DND-41 (cell line): ENCODE measurements around the gene TCEAL8.

Source experiments
- CTCF ChIP-seq: IDR thresholded peaks from 2 replicates; pipeline ENCODE4 v1.5.1; 2012; ENCODE audit warnings: borderline replicate concordance, low read length, moderate library complexity, mild to moderate bottlenecking; ENCODE audit not compliant: poor library complexity, severe bottlenecking; ENCODE audit errors: extremely low read depth
- EZH2 ChIP-seq: IDR thresholded peaks from 3 replicates; pipeline ENCODE4 v1.6.1; 2012; ENCODE audit warnings: borderline replicate concordance, low read depth, mild to moderate bottlenecking, moderate library complexity, low read length, inconsistent platforms; ENCODE audit not compliant: severe bottlenecking

GRCh38 chrX:103236296-103236695 is 18.7 kb downstream of the TCEAL8 start:
- no peak for TF ChIP-seq CTCF
- no peak for TF ChIP-seq EZH2
